ENCODE results near the gene AQP12B.

AQP12B gene

DNA sequence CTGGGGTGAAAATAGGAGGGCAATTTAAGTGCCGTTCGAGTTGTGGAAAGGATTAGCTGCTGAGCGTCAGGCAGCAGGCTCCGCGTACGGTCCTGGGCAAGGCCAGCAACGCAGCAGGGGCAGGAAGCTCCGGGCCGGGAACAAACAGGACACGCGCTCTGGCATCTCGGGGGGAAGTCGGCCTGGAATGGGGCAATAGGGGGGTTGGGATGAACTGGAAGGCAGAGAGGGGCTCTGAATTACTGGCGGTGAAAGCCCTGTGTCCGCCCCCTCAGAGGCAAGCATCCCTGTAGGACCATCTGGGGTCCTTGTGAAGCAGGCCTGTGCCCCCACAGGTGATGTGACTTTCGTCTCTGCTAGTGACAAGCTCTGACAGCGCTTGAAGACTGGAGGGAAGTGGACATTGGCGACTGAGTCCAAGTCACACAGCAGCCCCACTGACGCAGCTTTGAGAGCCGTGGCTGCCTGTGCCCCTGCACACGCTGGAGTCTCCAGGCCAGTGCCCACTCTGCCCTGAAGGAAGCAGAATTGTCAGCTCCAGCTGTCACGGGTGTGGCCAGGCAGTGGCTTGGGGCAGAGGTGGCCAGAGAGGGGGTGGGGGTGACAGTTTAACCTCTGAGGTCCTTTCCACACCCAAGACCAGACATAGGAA lies 35.1 kb downstream of the AQP12B start:
- no peak for DNase-seq (ENCODE audit: low spot score)

DNA sequence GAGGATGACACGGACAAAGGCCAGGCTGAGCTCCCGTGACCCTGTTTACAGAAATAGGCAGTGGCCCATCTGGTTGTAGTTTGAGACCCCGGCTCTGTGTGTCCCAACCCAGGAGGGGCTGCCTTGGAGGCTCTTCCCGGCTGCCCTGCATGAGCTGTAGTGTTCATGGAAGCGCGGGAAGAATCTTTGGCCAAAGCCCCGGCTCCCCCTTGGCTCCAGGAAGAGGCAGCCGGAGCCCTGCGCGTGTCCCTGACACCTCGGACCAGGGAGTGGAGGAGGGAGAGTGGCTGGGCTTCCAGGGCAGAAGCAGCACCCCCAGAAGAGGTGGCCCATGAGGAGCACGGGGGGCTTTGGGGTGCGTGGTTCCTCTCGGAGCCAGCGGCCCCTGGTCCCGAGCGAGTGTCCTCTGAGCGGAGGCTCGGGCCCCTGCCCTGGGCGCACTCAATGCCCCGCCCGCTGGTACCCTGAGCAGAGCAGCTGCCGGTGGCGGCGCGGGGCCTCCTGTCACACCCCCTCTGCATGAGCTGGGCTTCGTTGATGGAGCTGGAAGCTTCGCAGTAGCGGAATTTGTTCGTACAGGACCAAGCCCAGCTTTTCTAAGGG lies 35.7 kb downstream of the AQP12B start:
- DNase-seq (ENCODE audit: low spot score), result no peak

DNA sequence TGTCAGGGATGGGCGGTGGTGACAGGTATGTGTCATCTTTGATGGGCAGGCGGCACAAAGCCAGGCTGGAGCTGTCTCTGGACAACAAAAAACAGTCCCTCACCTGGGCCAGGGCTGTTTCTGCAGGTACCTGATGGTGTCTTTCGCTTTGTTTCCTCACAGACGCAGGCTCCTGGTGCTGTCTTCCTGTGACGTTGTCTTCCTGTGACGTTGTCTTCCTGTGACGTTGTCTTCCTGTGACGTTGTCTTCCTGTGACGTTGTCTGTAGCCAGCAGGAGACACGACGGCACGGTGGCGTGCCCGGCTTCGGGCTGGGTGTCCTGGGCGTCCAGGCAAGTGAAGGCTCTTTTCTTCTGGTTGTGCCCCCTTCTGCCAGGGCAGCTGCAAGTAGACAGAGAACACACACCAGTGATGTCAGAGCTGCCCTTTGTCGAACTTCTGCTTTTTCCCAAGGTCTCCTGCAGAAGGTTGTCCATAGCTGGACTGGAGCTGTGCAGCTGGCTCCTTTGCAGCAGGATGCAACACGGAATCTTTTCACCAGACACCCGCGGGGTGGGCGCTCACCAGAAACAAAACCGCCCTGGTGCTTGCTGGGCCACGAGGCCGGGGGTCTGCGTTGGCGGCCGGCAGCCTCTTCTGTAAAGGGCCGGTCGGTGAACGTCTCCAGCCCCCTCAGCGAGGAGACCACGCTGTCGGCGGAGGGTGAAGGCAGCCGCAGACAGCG lies 36.3 kb downstream of the AQP12B start:
- no peak for DNase-seq (ENCODE audit: low spot score)

DNA sequence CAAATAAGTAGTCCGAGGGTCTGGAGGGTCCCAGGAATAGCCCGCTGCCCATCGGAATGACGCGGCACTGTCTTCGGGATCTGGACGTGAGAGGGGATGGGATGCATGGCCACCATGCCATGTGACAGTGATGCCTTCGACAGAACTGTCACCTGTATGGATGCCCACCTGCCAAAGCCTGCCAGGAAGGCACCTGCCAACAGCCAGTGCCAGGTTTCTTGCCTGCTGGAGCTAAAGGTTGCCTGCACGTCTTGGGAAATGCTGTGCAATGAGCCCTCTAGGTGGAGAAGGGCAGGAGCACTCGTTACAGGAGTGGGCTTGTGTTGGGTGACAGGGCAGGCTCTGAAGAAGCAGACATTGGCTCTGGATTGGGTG lies 36.9 kb downstream of the AQP12B start:
- DNase-seq (ENCODE audit: low spot score), result no peak

DNA sequence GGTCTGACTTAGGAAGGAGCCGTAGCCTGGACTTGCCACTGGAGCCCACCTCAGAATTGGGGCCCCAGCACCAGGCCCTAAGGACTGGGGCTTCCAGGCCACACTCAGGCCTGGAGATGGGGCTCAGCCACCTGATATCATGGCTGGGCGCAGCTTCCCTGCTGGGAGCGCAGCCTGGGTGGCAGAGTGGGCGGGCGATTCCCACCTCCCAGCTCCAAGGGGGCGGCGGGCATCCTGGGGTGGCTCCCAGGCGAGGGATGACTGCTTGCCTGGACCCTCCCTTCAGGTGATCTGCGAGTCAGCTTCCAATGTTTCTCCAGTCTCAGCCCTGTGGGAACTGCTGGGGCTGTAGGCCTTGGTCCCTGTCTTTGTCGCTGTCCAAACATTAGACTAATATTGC lies 37.3 kb downstream of the AQP12B start:
- DNase-seq (ENCODE audit: low spot score), result no peak

DNA sequence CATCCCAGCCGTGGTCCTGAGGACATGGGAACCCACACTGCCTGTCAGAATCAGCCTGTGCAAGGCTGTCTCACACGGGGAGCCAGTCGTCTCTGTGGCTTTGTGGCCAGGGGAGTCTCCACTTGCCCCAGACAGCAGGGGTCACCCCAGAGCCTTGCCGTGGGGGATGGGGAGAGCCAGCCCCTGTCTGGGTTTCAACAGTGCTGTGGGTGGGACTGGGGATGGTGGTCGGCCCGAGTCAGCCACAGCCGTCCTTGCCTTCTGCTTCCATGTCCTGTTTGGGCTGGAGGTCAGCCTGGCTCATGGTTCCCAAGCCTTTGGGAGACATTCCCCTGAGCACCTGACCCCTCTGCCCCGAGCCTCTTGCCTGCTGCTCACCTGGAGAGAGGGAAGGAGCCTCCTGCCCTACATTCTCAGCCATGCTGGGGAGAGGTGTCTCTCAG lies 37.8 kb downstream of the AQP12B start:
- DNase-seq (ENCODE audit: low spot score), result no peak

DNA sequence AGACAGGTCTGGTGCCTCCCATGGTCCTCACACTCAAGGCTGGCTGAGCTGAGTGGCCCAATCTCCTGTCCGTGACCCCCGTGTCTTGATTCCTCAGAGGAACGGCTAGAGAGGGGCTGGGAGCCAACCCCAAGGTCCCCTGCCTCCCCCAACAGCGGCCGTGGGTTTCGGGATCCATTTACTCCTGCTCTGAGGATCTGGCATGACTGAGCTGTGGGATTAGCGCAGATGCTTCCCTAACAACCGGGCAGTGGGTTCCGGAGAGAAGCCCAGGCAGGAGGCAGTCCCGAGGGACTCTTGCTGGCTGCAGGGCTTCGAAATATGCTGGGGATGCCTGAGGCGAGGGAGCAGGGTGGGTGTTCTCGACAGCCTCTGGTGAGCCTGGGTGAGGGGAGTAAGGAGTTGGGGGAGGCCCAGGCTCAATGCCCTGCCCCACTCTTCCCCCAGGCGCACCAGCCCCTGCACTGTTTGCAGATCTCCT lies 38.5 kb downstream of the AQP12B start:
- DNase-seq (ENCODE audit: low spot score), result no peak

DNA sequence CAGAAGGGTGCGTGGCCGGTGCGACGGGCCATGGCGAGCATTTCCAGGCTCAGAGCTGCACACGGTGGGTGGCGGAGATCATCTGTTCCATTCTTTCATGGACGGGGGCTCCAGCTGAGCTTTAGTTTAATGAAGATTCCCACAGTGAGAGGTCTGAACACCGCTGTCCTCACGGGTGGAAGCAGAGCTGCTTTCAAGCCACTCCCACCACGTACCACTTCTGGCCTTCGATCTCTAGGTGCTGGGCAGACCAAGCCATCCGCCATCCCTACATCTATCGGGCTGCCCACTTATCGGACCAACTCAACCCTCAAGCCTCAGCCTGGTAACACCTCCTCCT lies 38.9 kb downstream of the AQP12B start:
- DNase-seq (ENCODE audit: low spot score), result no peak

DNA sequence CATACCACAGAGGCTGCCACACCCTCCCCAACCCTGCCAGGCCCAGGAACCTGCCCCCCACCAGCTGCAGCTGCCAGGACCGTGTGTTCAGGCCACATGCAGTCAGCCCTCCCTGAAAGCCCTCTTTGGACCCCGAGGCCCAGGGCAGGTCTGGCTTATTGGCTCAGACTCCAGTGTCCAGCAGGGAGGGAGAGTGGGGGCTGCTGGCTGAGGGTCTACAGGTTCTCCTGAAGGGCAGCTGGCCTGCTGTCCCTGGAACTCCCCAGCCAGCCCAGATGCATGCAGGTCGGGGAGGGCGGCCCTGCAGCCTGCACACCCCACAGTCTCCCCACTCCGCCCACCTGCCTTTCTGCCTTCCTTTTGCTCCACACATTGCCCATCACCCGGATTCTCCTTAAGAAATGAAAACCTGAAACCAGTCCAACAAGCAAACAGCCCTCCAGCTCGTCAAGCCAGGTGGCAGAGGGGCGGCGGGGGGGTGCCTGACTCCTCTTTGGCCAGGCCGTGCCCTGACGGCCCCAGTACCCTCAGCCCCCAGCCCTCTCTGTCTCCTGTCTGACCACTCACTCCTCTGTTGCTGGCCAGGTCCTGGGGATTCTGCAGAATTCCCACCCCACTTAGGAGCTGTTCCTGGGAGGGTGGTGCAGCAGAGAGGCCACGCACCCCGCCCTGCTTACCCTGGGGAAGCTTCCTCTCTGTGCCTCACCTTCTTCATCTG lies 39.4 kb downstream of the AQP12B start:
- DNase-seq (ENCODE audit: low spot score), result no peak

DNA sequence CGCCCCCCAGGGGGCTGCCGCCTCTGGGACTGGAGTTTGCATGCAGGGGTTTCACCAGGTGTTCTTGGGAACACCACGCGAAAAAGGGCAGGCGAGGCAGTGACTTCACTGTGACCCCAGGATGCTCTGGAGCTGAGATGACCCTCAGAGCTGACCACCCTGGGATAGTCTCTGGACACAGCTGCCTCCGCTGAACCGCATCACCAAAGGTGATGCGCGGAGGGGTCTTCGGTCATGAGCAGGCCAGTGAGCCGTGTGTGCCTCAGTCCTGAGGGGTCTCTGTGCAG lies 39.9 kb downstream of the AQP12B start:
- no peak for DNase-seq (ENCODE audit: low spot score)

DNA sequence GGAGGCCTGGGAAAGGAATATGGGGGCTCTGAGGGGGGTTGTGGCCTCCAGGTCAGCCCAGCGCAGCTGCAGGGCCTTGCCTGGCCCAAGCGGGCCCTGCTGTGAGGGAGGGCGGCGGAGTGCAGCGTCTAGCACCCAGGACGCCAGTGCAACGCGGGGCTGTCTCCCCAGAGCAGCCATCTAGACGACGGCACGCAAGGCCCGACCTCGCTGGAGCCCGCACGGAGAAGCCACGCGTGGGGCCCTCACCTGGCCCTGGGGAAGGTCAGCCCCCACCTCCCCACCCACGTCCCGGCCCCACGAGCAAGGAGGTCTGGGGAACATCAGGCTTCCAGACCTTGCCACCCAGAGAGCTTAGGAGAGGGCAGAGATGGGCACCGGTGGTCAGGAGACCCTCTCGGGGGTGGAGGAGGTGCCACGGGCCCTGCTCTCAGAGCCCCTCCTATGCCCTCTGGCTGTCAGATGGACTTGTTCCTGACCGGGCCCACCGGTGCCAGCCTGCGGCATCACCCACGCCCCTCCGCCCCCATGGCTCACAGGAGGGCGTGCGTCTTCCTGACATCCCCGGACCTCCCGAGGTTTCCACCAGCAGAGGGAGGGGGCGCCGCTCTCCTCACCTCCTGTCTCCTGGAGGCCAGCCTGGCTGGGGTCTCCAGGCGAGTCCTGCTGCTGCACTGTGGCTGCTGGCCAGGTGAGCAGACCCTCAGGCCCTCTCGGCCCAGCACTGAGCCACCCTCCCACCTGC lies 40.5 kb downstream of the AQP12B start:
- no peak for DNase-seq (ENCODE audit: low spot score)

DNA sequence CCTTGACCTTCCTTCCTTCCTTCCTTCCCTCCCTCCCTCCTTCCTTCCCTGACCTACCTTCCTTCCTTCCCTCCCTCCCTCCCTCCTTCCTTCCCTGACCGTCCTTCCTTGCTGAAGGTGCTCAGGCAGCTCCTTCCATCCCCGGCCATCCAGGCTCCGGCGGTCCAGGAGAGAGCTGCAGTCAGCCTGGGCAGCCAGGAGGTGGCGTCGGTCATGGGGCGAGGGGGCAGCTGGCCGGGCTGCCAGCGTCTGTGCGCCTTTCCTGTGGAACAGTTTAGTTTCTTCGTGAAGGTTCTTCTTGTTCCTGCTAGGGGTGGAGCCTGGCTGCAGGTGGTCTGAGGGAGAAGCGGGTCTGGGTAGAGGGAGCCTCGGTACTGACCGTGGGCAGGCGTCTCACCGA lies 41.7 kb downstream of the AQP12B start:
- DNase-seq (ENCODE audit: low spot score), result no peak

DNA sequence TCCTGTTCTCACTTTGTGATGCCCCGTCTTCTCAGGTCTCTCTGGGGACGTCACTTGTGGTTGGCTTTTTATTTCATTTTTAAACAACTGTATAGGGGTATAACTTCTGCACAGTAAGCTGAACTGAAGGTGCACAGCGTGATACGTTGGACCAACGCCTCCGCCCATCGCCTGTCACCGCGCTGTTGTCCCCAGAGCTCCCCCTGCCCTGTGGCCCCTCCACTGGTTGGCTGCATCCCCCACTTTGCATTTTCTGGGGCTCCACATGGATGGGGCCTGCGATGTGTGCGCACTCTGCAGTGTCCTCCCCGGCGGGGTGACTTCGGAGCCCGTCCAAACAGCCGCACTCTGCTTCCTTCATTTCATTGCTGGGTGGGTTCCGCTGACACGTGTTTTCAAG lies 43.1 kb downstream of the AQP12B start:
- no peak for DNase-seq (ENCODE audit: low spot score)

DNA sequence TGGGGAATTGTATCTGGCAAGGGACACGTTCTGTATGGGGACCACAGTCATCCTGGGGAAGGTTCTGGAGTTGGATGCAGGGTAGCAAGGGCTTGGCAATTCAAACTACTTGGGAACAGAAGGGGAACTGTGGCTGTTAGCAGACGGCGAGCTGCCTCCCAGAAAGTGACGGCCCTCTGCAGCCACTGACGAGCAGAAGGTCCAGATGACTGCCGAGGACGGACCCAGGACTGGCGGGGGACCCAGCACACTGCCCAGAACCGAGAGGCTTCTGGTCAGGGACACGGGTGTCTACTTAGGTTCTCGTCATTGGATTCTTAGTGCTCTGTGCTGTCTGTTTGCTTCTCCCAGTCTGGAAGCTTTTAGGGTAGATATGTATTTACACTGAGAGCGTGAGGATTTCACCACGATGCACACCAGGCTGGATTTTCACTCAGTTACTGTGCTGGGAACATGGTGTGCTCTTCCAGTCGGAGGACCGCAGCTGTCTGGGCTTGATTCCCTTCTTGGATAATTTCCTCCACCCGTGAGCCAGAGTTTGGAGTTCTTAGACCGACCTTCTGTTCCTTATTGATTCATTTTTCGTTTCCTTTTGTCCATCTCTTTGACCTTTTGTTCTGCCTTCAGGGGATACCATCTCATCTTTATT lies 44.0 kb downstream of the AQP12B start:
- DNase-seq (ENCODE audit: low spot score), result no peak

DNA sequence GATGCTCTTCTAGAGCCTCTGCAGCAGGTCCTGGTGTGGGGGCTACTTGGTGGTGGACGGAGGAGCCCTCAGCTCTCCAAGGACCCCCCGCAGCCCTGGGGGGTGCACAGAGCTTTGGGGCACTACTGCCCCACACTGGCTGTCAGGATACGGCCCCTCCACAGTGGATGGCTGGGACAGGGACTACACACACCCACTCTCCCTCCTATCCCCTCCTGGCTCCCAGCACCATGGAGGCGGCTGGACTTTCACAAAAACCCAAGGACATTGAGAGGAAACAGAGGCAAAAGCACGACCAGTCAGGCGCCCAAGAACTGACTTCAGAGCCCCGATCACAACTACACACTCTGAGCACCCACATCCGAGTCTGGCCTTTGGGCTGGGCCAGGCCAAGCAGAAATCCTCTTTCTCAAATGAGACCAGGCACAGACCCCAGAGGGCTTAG lies 44.8 kb downstream of the AQP12B start:
- DNase-seq (ENCODE audit: low spot score), result no peak

DNA sequence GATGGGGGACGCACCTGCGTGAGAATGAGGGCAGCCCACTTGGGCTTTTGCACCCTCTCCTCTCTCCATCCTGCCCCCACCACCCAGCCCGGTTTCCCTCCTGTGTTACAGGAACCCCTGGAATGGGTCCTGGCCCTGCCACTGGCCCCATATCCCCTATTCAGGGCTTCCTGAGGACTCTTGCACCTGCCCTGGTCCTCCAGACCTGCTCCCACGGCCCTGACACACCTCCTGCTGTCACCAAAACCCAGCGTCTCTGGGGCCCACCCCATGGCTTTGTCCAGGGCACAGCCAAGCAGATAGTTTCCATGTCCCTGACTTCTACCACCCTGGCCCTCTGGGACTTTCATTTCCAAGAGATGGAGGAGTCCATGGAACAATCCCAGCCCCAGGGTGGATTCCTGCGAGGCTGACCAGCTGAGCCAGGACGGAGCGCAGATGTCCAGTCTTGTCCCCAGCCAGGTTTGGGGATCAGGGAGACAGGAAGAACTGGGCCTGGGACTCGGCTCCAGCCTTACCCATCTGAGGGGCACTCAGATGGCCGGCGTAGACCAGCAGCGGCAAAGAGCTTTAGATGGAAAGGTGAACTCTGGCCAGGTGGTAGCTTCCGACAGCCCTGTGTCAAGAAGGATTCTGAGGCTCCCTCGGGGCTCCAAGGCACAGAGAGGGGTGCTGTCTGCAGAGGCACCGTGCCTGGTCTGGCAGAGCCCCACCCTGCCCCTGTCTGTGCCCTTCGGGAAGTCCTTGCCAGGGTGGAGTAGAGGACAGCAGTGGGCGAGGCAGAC lies 45.4 kb downstream of the AQP12B start:
- no peak for DNase-seq (ENCODE audit: low spot score)

DNA sequence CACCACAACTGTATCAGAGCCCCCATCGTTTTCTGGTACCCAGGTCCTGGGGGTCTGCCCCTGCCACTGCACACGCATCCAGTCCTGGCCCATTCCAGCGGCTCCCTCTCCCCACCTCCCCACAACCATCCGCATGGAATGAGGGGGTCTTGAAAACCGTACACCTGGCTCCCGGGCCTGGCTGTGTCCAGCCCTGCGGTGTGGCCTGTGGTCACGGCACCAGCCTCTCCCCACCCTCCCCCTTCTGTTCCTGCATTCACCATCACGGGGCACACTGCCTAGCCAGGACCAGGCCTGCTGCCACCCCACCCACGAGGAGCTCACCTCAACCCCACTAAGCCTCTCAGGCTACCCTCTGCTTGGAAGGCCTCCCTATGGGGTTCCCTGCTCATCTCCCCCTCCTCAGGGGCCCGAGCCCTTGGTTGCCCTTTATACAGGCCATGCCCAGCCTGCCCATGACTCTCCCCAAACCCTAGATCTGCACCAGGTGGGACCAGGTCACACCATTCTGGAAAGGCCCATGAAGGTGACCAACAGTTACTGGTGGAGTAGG lies 46.0 kb downstream of the AQP12B start:
- DNase-seq (ENCODE audit: low spot score), result no peak

DNA sequence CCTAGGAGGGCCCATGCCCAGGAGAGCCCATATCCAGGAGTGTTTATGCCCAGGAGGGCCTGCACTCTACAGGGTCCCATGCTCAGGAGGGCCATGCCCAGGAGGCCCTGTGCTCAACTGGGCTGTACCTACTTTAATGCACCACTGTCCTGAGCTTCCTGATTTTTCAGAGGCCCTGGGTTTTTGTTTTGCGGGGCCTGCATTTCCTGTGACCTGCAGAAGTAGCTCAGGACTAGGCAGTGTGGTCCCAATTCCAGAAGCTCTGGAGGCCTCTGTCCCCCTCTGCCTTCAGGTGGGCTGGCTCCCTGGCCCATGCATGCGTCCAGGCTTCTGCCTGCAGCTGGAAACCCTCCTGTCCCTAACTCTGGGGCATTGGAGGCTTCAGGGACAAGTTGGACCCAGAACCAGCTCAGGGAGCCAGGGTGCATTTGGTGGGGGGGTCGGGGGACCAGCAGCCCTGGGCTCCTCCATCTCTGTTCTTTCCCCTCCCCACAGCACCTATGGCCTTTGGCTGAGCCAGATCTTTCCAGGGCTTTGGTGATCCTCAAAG lies 46.6 kb downstream of the AQP12B start:
- DNase-seq (ENCODE audit: low spot score), result no peak

DNA sequence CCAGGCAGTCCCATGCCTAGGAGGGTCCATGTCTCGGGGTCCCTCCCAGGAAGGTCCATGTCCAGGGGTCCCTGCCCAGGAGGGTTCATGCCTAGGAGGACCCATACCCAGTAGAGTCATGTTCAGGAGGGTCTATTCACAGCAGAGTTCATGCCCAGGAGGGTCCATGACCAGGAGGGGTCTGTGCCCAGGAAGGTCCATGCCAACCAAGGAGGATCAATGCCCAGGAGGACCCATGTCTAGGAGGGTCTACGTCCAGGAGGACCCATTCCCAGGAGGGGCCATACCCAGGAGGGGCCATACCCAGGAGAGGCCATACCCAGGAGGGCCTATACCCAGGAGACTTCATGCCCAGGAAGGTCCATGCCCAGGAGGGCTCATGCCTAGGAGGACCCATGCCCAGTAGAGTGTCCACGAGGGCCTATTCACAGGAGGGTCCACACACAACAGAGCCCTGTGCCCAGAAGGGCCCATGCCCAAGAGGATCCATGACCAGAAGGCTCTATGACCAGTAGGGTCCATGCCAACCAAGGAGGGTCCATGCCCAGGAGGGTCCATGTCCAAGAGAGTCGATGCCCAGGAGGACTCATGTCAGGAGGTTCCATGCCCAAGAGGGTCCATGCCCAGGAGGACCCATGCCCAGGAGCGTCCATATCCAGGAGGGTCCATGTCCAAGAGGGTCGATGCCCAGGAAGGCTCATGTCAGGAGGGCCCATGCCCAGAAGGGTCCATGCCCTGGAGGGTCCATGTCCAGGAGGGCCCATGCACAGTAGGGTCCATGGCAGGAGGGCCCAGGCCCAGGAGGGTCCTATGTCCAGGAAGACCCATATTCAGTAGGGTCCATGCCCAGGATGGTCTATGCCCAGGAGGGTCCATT lies 47.3 kb downstream of the AQP12B start:
- no peak for DNase-seq (ENCODE audit: low spot score)

All from activated CD4-positive, alpha-beta T cell treated with anti-CD3 and anti-CD28 coated beads, Interleukin-2, Interleukin-4, amounts not matched to agents 100 ng/mL and 50 ng/mL, durations not matched to agents 16 hours and 8 hours (primary cell).